ENCODE data around the gene SYNPO2.

Gene SYNPO2

DNA sequence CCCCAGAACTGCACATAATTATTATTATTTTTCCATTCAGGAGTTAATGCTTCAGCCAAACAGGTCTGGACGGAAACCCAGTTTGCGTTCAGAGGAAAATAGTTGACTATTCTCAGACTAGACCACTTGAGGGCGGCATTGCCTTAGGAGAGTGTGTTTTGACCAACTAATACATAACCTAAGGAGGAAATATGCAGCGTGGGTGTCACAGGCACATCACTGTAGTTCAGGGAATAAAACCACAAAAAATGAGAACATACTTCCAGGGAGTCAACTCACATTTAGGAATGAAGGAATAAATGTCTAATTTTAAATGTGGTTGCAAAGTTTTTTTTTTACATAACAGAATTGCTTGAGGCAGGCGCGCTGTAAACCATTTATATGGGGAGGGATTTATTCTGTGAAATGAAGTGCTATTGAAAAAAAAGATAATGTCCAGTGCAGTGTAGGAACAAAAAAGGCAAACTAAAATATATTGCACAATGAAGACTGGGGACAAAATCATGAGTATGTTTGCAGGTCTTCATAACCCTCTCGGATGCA, 93.3 kb downstream of the SYNPO2 start:
- TF ChIP-seq CTCF (IDR thresholded peaks at IDR 0.05; ENCODE audit: control insufficient read depth, insufficient read depth, low read depth, low read length, missing control alignments), result peak; percentile 74
- H3K4me3 ChIP-seq (ENCODE audit: control insufficient read depth, low read depth, low read length), result no peak overlapping the region
- peak; percentile 96 for DNase-seq (ENCODE audit: low read depth)

GRCh38 chr4:118983293-118983692, 94.6 kb downstream of the SYNPO2 start:
- no peak overlapping the region for H3K4me3 ChIP-seq (ENCODE audit: control insufficient read depth, low read depth, low read length)
- no peak for TF ChIP-seq CTCF (IDR thresholded peaks at IDR 0.05; ENCODE audit: control insufficient read depth, insufficient read depth, low read depth, low read length, missing control alignments)
- no peak for DNase-seq (ENCODE audit: low read depth)

DNA sequence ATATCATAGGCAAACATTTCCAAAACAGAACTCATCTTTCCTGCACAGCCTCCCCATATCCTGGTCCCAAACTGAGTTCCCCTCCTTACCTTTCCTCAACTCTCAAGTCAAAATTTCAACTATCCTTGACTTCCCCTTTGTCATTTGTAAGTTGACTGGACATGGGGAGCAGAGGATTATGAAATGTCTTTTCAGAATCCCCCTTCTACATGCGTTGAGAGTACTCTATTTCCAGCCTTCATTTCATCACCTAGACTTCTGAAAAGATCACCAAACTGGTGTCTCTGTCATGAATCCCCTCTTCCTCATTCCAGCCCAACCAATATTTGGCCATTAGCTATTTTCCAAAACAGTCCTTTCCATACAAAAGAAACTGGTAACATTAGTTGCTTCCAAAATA, 95.2 kb downstream of the SYNPO2 start:
- no peak for TF ChIP-seq CTCF (IDR thresholded peaks at IDR 0.05; ENCODE audit: control insufficient read depth, insufficient read depth, low read depth, low read length, missing control alignments)
- no peak for DNase-seq (ENCODE audit: low read depth)

DNA sequence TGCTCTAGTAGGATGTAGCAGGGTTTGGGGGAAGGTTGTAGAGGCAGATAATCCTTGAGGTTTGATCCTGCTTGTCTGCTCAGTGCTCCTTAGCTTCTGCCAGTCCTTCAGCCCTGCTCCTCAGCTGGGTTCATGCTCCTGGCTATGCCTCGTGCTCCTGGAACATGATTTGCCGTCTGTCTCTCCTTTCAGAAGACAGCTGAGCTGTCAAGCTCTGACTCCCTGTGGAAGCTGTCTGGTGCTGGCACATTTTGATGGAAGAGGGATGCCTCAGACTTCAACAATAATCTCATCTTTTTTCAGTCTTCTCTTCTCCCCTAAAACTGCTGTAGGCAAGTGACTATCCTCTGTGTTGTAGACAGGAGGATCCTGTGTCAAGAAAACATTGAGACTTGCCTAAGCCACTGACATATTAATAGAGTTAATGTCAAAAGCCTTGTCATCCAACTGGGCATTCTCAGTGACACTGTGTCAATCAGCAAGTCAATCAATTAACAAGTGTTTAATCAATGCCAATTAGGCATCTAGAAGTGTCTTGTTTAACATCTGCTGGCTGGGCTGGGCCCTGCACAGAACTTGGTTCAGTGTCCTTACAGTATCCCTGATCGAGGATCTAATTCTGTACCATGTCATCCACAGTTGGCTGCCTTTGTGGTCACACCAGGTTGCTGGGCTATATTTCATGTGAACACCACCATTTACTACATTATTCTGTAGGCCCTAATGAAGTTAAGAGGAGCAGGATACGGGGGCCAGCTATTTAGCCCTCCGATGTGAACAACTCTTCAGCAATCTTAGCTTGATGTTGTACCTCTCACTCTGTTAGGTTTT, 96.7 kb downstream of the SYNPO2 start:
- TF ChIP-seq CTCF (IDR thresholded peaks at IDR 0.05; ENCODE audit: control insufficient read depth, insufficient read depth, low read depth, low read length, missing control alignments), result no peak
- DNase-seq (ENCODE audit: low read depth), result no peak
- no peak overlapping the region for H3K4me3 ChIP-seq (ENCODE audit: control insufficient read depth, low read depth, low read length)

More for the DNA sequence above, 95.2 kb downstream of the SYNPO2 start:
- no peak overlapping the region for H3K4me3 ChIP-seq (ENCODE audit: control insufficient read depth, low read depth, low read length)

GRCh38 chr4:118987959-118988634, 99.4 kb downstream of the SYNPO2 start:
- DNase-seq (ENCODE audit: low read depth), result no peak
- TF ChIP-seq CTCF (IDR thresholded peaks at IDR 0.05; ENCODE audit: control insufficient read depth, insufficient read depth, low read depth, low read length, missing control alignments), result no peak
- no peak overlapping the region for H3K4me3 ChIP-seq (ENCODE audit: control insufficient read depth, low read depth, low read length)

DNA sequence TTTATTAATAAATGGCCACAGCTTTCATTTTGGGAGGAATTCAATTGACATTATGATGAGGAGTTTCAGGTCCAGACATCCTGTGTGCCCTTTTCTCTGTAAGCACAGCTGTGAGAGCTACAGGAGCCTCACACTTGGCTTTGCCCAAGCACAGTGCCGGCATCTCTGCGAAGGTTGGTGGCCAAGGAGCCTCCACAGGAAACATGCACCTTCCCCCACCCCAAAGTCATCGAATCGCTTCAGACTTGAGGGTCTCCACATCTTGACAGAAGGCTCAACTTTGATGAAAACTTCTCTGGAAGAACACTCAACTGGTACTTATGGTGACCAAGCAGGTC, 100.0 kb downstream of the SYNPO2 start:
- DNase-seq (ENCODE audit: low read depth), result no peak
- TF ChIP-seq CTCF (IDR thresholded peaks at IDR 0.05; ENCODE audit: control insufficient read depth, insufficient read depth, low read depth, low read length, missing control alignments), result no peak
- no peak overlapping the region for H3K4me3 ChIP-seq (ENCODE audit: control insufficient read depth, low read depth, low read length)

Data from AG09309 (cell line).